GM12891 (cell line): ENCODE measurements around the gene ZGPAT.

Experiments used
- POLR2A ChIP-seq: IDR thresholded peaks from 2 replicates; pipeline ENCODE4 v1.6.1; 2011; ENCODE audit warnings: low read depth, low read length, control low read depth
- POLR2AphosphoS5 ChIP-seq: IDR thresholded peaks from 2 replicates; pipeline ENCODE4 v1.6.1; 2011; ENCODE audit warnings: low read depth, low read length, control low read depth
- SPI1 ChIP-seq: IDR thresholded peaks from 2 replicates; pipeline ENCODE4 v1.6.1; 2011; ENCODE audit warnings: low read depth, low read length, control low read depth
- TAF1 ChIP-seq: IDR thresholded peaks from 2 replicates; pipeline ENCODE4 v1.6.1; 2011; ENCODE audit warnings: low read depth, low read length, control low read depth

GRCh38 chr20:63778857-63779256 is 71.0 kb downstream of the ZGPAT start:
- TF ChIP-seq POLR2A = no peak
- TF ChIP-seq TAF1 = no peak
- no peak for TF ChIP-seq POLR2AphosphoS5
- TF ChIP-seq SPI1 = no peak
